Measurements from ENCODE around the gene CMPK1.

DNA sequence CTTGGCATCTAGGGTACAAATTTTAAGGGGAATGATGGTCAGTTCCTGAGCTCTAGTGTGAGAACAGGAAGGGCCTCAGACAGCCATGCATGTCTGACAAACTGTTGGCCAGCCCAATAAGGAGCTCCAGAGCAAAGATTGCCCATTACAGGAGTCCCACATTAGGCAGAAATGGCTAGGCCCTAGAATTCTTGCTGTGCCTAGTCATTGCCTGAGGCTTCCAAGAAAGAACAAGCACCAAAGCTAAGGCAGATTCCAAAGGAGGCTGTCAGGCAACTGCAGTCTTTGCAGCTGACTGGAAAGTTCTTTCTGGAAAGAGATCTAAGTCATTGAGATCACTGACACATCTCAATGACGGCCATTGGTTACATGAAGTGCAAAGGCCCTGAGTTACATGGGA, 15.7 kb upstream of the CMPK1 start:
- no peak for TF ChIP-seq POLR2A (IDR thresholded peaks at IDR 0.05)
- TF ChIP-seq, protein P1, sequence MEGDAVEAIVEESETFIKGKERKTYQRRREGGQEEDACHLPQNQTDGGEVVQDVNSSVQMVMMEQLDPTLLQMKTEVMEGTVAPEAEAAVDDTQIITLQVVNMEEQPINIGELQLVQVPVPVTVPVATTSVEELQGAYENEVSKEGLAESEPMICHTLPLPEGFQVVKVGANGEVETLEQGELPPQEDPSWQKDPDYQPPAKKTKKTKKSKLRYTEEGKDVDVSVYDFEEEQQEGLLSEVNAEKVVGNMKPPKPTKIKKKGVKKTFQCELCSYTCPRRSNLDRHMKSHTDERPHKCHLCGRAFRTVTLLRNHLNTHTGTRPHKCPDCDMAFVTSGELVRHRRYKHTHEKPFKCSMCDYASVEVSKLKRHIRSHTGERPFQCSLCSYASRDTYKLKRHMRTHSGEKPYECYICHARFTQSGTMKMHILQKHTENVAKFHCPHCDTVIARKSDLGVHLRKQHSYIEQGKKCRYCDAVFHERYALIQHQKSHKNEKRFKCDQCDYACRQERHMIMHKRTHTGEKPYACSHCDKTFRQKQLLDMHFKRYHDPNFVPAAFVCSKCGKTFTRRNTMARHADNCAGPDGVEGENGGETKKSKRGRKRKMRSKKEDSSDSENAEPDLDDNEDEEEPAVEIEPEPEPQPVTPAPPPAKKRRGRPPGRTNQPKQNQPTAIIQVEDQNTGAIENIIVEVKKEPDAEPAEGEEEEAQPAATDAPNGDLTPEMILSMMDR (IDR thresholded peaks at IDR 0.05) = no peak
